Chondrocyte (in vitro differentiated cells): Measurements from ENCODE around the gene DLX1. TPM values are rescaled to one million over a fixed set of nuclear protein-coding genes. Genes with fewer than 3 reads are reported as not detected.
A peak's percentile ranks its signal among the peaks of the same experiment; 100 is the strongest.

Experiments
- DNase-seq: peaks from one replicate; pipeline ENCODE4 v3.0.0; 2021; ENCODE audit warnings: mixed read lengths, low spot score
- H3K27ac Mint-ChIP-seq: one replicate; pipeline ENCODE4 v1.8.0; 2021; ENCODE audit warnings: mild to moderate bottlenecking, moderate library complexity, mixed read lengths; ENCODE audit not compliant: unreplicated experiment
- H3K27me3 Mint-ChIP-seq: 2 replicates; pipeline ENCODE4 v1.8.0; 2021; ENCODE audit warnings: low read depth, mixed read lengths
- H3K36me3 Mint-ChIP-seq: 2 replicates; pipeline ENCODE4 v1.8.0; 2021; ENCODE audit warnings: low read depth, mixed read lengths
- H3K4me1 Mint-ChIP-seq: 2 replicates; pipeline ENCODE4 v1.8.0; 2021; ENCODE audit warnings: low read depth, mild to moderate bottlenecking, mixed read lengths
- H3K4me3 Mint-ChIP-seq: one replicate; pipeline ENCODE4 v1.8.0; 2021; ENCODE audit warnings: mild to moderate bottlenecking, moderate library complexity, mixed read lengths; ENCODE audit not compliant: unreplicated experiment
- H3K9me3 Mint-ChIP-seq: 2 replicates; pipeline ENCODE4 v1.8.0; 2021; ENCODE audit warnings: low read depth, mixed read lengths
- CTCF ChIP-seq: fragments of 200-600 bp; sonication (generic); IDR thresholded peaks from 2 replicates; pipeline ENCODE4 v1.5.0; 2021; ENCODE audit warnings: antibody characterized with exemption, mild to moderate bottlenecking, moderate library complexity
- total RNA-seq: library from RNA; stranded (reverse); gene quantifications from 3 replicates; pipeline ENCODE4 v1.2.1, GENCODE V29; 2021

The DLX1 gene
- total RNA-seq, 1 donor from 2014 or later = 7.1 TPM

GRCh38 chr2:172100935-172101820, 15.9 kb downstream of the DLX1 start:
- H3K4me1 Mint-ChIP-seq = peaks cover 57% of the 10 kb centered on the region
- H3K4me3 Mint-ChIP-seq = peak overlapping the region; percentile 91
- H3K36me3 Mint-ChIP-seq = peaks cover 7% of the 10 kb centered on the region
- peak overlapping the region; percentile 94 for H3K27ac Mint-ChIP-seq
- peak; percentile 24 for TF ChIP-seq CTCF
- DNase-seq = no peak
- no peaks in the 10 kb centered on the region for H3K9me3 Mint-ChIP-seq
- H3K27me3 Mint-ChIP-seq = no peaks in the 10 kb centered on the region

- H3K4me1 Mint-ChIP-seq = peaks cover 53% of the 10 kb centered on the region
- peaks cover 7% of the 10 kb centered on the region for H3K36me3 Mint-ChIP-seq
- no peak for TF ChIP-seq CTCF
- H3K27ac Mint-ChIP-seq = peak overlapping the region; percentile 94
- DNase-seq = no peak
- H3K27me3 Mint-ChIP-seq = no peaks in the 10 kb centered on the region
- no peaks in the 10 kb centered on the region for H3K9me3 Mint-ChIP-seq
- H3K4me3 Mint-ChIP-seq = peak overlapping the region; percentile 91
Observed at GRCh38 chr2:172101821-172102390, 16.6 kb downstream of the DLX1 start.

- peaks cover 7% of the 10 kb centered on the region for H3K36me3 Mint-ChIP-seq
- H3K27ac Mint-ChIP-seq = peak within 1 kb of the TSS; percentile 94
- TF ChIP-seq CTCF = no peak
- no peaks in the 10 kb centered on the region for H3K9me3 Mint-ChIP-seq
- no peaks in the 10 kb centered on the region for H3K27me3 Mint-ChIP-seq
- H3K4me3 Mint-ChIP-seq = peak within 1 kb of the TSS; percentile 91
- no peak for DNase-seq
- peaks cover 45% of the 10 kb centered on the region for H3K4me1 Mint-ChIP-seq
Observed at GRCh38 chr2:172102391-172103359, 17.4 kb downstream of the DLX1 start, which contains the start of gene DLX2. DLX2 (minus strand) TSS chr2:172102900; CDS start chr2:172102538, 362 bp downstream.

GRCh38 chr2:172103471-172104272, 18.4 kb downstream of the DLX1 start:
- peak; percentile 97 for TF ChIP-seq CTCF
- H3K9me3 Mint-ChIP-seq = no peaks in the 10 kb centered on the region
- H3K27ac Mint-ChIP-seq = peak overlapping the region; percentile 94
- peaks cover 4% of the 10 kb centered on the region for H3K36me3 Mint-ChIP-seq
- no peak for DNase-seq
- no peaks in the 10 kb centered on the region for H3K27me3 Mint-ChIP-seq
- peak overlapping the region; percentile 91 for H3K4me3 Mint-ChIP-seq
- peaks cover 38% of the 10 kb centered on the region for H3K4me1 Mint-ChIP-seq
